Measurements from ENCODE around the gene PRKCH.
"Not testable (repeated sequence)": the region's sequence is repeated elsewhere in the genome, so short reads cannot be mapped to it uniquely, and the experiment has no call there.

Gene PRKCH

GRCh38 chr14:61409782-61410181, 88.4 kb downstream of the PRKCH start:
- no peak for DNase-seq (ENCODE audit: extremely low read depth, low read depth)

GRCh38 chr14:61415934-61416333, 94.6 kb downstream of the PRKCH start:
- DNase-seq (ENCODE audit: extremely low read depth, low read depth), result not testable (repeated sequence)

More at GRCh38 chr14:61409782-61410181, 88.4 kb downstream of the PRKCH start:
- TF ChIP-seq CTCF (IDR thresholded peaks at IDR 0.05; ENCODE audit: low read depth, low read length), result no peak

- no peak for DNase-seq (ENCODE audit: extremely low read depth, low read depth)
- no peak for TF ChIP-seq CTCF (IDR thresholded peaks at IDR 0.05; ENCODE audit: low read depth, low read length)
These were observed 95.2 kb downstream of the PRKCH start for GRCh38 chr14:61416591-61416990.

- no peak for TF ChIP-seq CTCF (IDR thresholded peaks at IDR 0.05; ENCODE audit: low read depth, low read length)
- no peak for DNase-seq (ENCODE audit: extremely low read depth, low read depth)
These were observed 95.8 kb downstream of the PRKCH start for GRCh38 chr14:61417141-61417540.

GRCh38 chr14:61417883-61418455, 96.6 kb downstream of the PRKCH start:
- TF ChIP-seq CTCF (IDR thresholded peaks at IDR 0.05; ENCODE audit: low read depth, low read length), result no peak
- DNase-seq (ENCODE audit: extremely low read depth, low read depth), result no peak

GRCh38 chr14:61418746-61419145, 97.4 kb downstream of the PRKCH start:
- no peak for DNase-seq (ENCODE audit: extremely low read depth, low read depth)
- TF ChIP-seq CTCF (IDR thresholded peaks at IDR 0.05; ENCODE audit: low read depth, low read length), result no peak

- DNase-seq (ENCODE audit: extremely low read depth, low read depth), result no peak
- no peak for TF ChIP-seq CTCF (IDR thresholded peaks at IDR 0.05; ENCODE audit: low read depth, low read length)
These were observed 97.8 kb downstream of the PRKCH start for GRCh38 chr14:61419201-61419600.

- no peak for DNase-seq (ENCODE audit: extremely low read depth, low read depth)
- TF ChIP-seq CTCF (IDR thresholded peaks at IDR 0.05; ENCODE audit: low read depth, low read length), result no peak
These were observed 98.9 kb downstream of the PRKCH start for GRCh38 chr14:61420326-61420725.

Data from AG09319 (cell line).